ENCODE results near the gene KDM2B.
A peak's percentile ranks its signal among the peaks of the same experiment; 100 is the strongest.

KDM2B gene
- total RNA-seq, result 71.1 to 145 reads per million in 2 experiments

DNA sequence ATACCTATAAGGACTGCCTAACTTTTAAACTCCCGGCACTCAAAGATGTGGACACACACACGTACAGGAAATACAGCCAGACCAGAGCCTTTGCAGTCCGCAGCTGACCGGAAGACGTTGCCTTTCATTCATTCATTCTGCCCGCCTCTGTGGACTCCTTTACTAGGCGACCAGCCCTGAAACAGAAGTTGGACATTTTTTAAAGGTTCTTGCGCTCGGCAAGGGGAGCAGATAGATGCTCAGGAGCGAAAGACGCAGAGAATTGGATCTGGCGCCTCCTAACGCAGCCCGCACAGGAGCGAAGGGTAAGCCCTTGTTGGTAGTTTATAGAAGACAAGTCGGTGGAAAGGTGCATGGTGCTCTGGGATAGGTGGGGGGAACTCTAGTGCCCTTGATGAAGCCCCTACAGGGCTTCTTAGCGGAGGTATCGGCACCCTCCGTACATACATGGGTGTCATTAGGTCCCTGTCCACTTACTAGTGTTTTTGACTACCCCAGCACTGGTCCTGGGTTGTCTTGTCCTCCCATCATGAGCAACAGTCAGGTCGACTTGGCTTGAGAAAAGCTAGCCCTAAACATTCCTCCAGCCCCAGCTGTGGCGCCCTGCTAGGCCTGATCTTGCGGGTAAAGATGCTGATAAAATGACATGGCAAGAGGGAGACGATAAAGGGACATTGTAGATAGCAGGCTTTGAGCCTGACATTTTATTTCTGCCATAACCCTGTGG is at the start of gene KDM2B:
Gene KDM2B (minus strand): TSS at position 65 of the 727 bp plus-strand sequence. CDS start 112 bp downstream, outside the sequence.
- DNase-seq (ENCODE audit: low read depth), result no peak

DNA sequence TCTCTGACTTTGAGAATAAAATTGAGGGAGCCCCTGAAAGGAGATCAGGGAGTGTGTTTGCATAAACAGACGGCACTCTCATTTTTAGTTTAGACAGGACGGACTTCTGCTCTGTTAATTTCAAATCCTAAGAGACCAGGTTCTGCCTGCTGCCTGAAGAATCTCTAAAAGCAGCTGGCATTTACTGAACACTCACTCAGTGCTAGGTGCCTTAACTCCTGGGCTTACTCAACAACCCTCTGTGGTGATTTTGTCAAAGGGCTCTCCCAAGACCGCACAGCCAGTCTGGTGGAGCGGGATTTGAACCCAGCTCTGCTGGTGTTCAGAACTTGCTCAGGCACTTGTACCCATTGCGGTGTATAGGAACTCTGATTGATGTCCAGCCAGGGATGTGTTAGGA is 47.7 kb upstream of the KDM2B start:
- no peak for DNase-seq (ENCODE audit: low read depth)

DNA sequence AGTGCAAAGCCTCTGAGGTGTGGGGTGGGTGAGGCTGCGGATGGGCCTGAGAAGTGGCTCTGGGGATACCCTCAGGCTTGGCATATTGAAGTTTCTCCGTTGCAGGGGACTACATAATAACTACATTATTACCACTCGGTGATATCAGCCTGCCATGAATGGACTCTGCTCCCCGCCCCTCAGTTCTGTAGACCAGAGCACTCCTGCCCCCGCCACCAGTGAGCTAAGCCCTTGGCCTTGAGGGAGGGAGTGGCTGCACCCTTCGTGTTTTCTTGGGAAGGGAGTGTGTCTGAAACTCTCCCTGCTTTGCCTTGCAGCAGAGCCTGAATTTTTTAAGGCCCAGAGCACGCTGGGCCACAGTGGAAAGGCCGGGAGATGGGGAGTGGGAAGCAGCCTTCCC is 47.2 kb upstream of the KDM2B start:
- DNase-seq (ENCODE audit: low read depth), result no peak

DNA sequence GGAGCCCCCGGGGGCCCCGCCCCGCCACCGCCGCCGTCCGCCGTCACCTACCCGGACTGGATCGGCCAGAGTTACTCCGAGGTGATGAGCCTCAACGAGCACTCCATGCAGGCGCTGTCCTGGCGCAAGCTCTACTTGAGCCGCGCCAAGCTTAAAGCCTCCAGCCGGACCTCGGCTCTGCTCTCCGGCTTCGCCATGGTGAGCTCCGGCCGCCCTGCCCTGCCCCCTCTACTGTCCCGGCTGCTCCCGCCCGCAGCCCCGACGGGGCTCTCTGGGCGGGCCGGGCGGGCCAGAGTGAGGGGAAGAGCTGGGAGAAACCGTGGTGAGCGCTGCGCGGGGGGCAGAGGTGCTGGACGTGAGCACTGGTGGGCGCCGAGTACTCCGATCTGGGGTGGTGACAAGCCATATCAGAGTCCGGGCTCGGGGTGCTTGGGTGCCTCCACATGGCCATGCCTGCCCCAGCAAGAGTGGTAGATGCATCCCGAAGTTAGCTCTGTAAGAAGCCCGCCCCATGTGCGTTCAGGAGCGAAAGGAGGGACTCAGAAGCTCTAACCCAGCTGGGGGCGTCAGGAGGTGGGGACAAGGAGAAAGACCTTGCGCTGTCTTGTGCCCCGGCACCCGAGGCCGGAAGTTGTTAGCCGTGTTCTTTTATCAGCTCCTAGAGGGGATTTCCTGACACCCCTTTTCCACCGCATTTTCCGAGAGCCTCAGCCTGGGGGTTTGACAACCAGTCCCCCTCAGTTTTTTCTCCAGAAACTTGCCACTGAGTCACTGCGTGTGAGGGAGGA is 46.2 kb upstream of the KDM2B start:
- peak; percentile 74 for DNase-seq (ENCODE audit: low read depth)

DNA sequence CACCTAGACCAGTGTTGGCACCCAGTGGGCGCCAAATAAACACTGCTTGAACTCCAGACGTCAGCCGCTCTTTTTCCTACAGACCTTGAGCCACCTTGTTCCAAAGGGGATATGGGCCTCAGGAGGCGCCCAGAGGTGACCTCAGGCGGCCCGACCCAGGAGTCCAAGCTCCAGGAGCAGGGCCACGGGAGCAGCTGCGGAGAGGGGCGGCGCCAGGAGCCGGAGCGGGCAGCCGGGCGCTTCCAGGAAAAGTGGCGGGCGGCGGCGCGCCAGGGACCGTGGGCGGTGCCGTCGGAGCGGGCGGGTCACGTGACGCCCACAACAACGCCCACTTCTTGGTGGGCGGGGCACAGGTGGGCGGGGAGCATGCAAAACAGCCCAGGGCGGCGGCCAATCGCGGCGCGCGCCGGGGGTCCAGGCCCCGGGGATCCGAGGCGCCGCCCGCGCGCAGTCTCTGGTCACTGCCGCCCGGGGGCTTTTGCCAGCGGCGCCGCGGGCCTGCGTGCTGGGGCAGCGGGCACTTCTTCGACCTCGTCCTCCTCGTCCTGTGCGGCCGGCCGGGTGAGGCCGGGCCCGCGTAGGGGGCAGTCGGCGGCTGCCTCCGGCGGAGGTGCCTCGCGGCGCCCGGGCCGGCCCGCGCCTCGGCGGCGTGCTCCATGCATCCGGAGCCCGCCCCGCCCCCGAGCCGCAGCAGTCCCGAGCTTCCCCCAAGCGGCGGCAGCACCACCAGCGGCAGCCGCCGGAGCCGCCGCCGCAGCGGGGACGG is 45.4 kb upstream of the KDM2B start, which contains the start of gene ORAI1:
Gene ORAI1 (plus strand): TSS at position 444 of the 766 bp plus-strand sequence.
- DNase-seq (ENCODE audit: low read depth), result peak; percentile 94

DNA sequence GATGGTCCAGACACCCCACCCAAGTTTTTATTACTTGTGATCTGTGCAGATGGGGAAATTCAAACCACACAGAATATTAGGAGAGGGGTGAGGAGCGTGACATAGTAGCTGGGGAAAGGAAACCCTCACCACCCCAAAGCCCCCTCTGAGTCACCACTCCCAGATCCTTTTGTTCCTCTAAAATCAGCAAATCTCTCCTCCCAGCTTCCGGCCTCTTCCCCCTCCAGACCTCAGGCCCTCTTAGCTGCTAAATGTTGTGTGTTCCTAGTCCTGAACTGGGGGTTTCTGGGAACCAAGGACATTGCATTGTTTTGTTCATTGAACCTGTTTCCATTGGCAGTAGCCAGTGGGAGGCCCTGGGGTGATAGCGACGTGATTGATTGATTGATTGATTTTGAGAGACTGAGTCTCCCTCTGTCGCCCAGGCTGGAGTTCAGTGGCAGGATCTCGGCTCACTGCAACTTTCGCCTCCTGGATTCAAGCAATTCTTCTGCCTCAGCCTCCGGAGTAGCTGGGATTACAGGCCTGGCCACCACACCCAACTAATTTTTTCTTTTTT is 39.6 kb upstream of the KDM2B start:
- no peak for DNase-seq (ENCODE audit: low read depth)

DNA sequence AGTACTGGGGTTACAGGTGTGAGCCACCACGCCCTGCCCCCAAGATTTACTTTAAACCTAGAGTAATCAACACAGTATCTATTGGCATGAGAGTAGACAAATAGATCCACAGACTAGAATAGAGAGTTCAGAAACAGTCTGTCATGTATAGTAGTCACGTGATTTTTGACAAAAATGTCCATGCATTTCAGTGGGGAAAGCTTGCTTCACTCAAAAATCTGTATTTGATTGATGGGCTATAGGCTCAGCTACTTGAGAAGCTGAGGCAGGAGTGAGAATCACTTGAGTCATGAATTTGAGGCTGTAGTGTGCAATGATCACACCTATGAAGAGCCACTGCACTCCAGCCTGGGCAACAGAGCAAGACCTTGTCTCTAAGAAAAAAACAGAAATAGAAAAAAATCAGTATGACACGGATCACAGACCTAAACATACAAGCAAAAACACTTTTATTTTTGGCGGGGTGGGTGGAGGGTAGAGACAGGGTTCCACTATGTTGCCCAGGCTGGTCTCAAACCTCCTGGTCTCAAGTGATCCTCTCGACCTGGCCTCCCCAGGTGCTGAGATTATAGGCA is 37.9 kb upstream of the KDM2B start:
- DNase-seq (ENCODE audit: low read depth), result no peak

DNA sequence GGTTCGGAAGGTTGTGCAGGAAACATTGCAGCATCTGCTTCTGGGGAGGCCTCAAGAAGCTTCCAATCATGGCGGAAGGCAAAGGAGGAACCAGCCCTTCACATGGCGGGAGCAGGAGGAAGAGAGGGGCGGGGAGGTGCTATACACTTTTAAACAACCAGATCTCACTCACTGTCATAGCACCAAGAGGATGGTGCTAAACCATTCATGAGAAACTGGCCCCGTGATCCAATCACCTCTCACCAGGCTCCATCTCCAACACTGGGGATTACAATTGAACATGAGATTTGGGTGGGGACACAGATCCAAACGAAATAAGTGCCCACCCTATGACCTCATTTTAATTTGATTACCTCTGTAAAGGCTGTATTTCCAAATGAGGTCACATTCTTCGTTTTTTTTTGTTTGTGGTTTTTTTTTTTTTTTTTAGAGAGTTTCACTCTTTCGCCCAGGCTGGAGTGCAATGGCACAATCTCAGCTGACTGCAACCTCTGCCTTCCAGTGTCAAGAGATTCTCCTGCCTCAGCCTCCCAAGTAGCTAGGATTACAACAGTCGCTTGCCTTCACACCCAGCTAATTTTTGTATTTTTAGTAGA is 34.1 kb upstream of the KDM2B start:
- DNase-seq (ENCODE audit: low read depth), result no peak

DNA sequence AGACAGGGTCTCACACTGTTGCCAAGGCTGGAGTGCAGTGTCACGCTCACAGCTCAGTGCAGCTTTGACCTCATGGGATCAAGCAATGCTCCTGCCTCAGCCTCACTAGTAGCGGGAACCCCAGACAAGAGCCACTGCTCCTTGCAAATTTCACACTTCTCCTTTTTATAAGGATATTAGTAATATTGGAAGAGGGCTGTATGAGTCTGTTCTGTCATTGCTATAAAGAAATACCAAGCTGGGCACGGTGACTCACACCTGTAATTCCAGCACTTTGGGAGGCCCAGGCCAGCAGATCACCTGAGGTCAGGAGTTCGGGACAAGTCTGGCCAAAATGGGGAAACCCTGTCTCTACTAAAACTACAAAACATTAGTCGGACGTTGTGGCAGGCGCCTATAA is 32.6 kb upstream of the KDM2B start:
- DNase-seq (ENCODE audit: low read depth), result no peak

DNA sequence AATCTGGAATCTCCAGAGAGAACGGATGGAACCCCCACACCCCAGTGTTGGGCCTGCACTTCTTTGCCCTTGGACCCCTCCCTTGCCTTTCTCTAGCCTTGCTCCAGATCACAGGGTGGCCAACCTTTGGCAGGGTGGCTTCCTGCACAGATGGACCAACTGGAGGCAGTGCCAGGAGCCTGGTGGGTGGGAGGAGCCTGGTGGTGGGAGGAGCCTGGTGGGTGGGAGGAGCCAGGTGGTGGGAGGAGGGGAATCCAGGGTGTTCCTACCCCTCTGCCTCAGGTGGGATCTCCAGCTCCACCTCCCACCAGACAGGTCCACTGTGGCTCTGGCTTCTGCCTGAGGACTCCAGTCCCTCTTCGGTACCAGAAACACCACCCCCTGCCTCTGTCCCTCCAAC is 30.5 kb upstream of the KDM2B start:
- no peak for DNase-seq (ENCODE audit: low read depth)

DNA sequence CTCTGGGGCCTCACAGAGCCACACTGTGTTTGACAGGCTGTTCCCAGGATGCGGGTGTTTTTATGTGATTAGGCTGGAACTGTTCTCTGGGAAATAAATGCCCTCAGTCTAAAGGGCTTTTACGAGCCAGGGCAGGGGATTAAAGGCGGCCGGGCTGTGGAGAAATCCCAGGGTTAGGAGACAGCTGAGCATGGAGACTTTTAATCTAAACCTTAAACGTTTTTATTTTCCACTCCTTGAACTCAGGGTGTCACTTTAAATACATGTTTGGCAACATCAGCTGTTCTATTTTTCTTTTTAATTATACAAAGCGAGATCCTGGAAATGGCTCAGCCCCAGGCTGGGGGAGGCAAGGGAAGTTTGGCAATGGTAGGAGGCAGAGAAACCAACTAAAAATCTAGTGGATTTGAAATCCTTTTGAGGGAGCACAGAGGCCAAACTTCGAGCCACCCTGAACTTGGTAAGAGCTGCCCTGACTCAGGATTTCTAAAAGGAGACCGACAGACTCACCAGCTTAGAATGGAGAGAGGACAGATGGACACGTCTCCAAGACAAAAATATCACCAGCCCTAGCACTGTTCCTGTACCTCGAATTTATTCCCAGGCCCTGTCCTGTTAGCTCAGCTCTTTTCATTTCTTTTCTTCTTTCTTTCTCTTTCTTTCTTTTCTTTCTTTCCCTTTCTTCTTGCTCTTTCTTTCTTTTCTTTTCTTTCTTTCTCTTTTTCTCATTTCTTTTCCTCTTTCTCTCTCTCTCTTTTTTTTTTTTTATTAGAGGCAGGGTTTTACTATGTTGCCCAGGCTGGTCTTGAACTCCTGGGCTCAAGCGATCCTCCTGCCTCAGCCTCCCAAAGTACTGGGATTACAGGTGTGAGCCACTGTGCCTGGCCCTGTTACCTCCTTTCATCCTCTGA is 29.7 kb upstream of the KDM2B start:
- DNase-seq (ENCODE audit: low read depth), result no peak

DNA sequence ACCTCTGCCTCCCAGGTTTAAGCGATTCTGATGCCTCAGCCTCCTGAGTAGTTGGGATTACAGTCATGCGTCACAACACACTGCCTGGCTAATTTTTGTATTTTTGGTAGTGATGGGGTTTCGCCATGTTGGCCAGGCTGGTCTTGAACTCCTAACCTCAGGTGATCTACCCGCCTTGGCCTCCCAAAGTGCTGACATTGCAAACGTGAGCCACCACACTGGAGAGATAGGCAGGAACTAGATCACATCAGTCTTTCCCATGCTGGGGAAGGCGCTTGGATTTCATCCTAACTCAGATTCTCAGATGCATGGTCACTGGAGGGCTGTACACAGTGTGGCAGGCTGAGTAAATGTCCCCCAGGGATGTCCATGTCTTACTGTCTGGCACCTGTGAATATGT is 27.5 kb upstream of the KDM2B start:
- DNase-seq (ENCODE audit: low read depth), result no peak

DNA sequence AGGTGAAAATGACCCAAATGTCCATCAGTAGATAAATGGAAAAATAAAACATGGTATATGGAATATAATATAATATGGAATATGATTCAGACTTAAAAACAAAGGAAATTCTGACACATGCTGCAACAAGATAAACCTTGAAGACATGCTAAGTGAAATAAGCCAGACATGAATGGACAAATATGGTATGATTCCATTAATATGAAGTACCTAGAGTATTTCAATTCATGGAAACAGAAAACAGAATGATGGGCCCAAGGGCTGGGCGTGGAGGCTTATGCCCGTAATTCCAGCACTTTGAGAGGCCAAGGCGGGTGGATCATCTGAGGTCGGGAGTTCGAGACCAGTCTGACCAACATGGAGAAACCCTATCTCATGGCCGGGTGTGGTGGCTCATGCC is 22.8 kb upstream of the KDM2B start:
- DNase-seq (ENCODE audit: low read depth), result no peak

DNA sequence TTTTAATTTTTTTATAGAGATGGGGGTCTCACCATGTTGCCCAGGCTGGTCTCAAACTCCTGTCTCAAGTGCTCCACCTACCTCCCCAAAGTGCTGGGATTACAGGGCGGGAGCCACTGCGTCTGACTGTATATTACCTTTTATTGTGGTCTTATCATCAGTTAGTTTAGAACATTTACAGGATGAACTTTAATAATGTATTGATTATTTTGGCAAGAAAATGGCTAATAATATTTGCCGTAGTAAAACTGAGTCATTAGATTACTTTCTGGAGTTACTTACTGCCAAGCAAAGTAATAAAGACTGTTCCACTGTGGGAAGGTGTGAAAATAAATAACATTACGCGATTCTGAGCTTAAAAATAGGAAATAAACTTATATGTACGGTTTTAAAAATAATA is 21.9 kb upstream of the KDM2B start:
- DNase-seq (ENCODE audit: low read depth), result no peak

DNA sequence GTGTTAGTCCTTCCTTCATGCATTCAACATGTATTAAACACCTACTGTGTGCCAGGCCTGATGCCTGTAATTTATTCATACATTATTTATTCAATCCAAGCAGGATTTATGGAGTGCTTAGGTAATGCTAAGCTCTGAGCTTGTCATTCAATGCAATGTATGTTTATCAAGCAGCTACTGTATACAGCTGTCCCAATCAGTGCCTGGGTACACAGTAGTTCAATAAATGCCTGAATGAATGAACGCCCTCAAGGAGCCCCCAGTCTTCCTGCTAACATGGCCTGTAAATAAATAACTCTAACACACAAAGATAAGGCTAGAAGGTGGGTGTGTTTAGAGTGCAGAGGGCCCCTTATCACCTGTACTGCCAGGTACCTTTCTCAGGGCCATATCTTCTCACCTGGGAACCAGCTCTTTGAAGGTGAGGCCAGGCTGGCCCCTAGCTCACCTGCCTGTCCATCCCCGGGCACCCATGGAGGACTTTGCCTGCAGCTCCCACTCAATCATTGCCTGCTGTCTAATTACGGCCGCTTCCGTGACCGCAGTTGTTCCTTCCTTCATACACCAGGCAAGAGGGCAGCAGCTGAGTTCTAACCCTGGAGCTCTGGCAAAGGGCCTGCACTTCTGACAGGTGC is 20.0 kb upstream of the KDM2B start:
- DNase-seq (ENCODE audit: low read depth), result no peak

DNA sequence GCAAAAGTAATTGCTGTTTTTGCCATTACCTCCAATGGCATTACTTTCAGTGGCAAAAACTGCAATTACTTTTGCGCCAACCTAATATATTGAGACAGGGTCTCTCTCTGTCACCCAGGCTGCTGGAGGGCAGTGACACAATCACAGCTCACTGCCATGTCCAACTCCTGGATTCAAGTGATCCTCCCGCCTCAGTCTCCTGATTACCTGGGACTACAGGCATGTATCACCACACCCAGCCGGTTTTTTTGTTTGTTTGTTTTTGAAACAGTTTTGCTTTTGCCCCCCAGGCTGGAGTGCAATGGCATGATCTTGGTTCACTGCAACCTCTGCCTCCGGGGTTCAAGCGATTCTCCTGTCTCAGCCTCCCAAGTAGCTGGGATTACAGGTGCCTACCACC is 15.7 kb upstream of the KDM2B start:
- DNase-seq (ENCODE audit: low read depth), result no peak

DNA sequence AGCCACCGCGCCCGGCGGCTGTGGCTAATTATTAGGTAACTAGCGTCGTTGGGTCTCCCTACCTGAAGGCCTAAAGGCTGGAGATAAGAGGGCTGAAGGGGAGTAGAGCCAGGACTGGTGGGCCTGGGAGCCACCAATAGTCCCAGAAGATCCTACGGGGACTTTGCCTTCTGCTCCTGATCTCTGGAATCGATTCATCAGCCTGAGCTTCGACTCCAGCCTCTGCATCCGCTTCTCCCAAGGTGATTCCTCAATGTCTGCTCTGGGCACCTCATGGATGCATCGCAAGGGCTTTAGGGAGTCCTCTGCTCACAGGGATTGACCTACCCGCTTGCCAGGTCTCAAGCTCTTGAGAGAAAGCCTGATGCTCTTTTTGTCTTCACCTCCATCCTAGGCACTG is 14.7 kb upstream of the KDM2B start:
- DNase-seq (ENCODE audit: low read depth), result no peak

DNA sequence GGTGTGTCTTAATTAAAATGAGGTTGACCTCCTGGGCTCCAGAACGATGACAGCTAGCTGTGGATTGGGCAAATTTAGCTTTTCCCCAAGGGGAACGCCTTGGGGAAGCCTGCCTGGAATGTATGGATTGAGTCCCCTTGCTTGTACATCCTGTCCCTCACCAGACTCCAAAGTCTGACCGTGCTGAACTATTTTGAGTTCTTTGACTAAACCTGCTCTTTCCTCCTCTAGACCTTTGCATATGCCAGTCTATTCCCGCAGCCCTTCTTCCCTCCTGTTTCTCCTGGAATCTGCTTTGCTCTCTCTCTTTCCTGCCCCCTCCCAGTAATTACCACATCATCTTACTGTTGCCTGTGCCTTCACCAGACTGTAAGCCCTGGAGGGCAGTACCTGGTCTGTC is 11.5 kb upstream of the KDM2B start:
- no peak for DNase-seq (ENCODE audit: low read depth)

DNA sequence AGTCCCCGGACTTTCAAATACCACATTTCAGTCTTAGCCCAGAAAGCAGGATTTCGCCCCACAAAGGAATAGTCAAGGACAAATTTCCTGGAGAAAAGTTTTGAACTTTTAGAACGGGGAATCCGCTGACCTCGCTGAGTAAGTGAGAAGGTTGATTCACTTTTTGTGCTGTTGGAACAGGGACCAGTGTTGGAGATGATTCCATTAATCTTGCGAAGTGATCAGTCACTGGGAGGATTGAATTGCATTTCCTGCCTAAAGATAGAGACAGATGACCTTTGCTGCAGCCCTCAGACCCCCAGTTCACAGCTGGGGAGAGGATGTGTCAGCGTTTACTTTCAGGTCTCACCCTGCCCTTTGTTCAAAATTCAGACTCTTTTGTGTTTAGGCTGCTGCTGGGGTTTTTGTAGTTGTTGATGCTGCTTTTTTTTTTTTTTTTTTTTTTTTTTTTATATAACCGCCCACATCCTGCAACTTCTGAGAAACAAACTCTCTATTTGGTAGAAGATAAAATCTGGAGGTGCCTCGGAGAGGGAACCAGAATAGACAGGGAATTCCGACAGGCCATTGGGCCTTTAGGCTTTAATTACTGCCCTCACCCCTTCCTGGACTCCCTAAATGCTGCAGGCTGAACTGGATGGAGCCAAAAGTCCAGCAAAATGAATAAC is 9.8 kb upstream of the KDM2B start:
- DNase-seq (ENCODE audit: low read depth), result peak; percentile 49
